ENCODE results near the gene TBXAS1. TPM values are rescaled to one million over a fixed set of nuclear protein-coding genes. Genes with fewer than 3 reads are reported as not detected.

Gene TBXAS1
- total RNA-seq, 2 donors from 2014 or later, result 19.3 to 44.1 TPM

GRCh38 chr7:139985811-139986210 lies 156.7 kb downstream of the TBXAS1 start:
- no peak overlapping the region for H3K4me3 ChIP-seq
- H3K27me3 ChIP-seq (replicated peaks; ENCODE audit: insufficient read depth), result no peaks in the 10 kb centered on the region
- H3K36me3 ChIP-seq, result no peaks in the 10 kb centered on the region
- TF ChIP-seq CTCF (IDR thresholded peaks at IDR 0.05), result no peak
- no peak for TF ChIP-seq POLR2AphosphoS5 (IDR thresholded peaks at IDR 0.05)
- TF ChIP-seq POLR2A (IDR thresholded peaks at IDR 0.05), result no peak
- no peaks in the 10 kb centered on the region for H3K4me1 ChIP-seq (replicated peaks)
- intact Hi-C loops (cut with DNase I), result no loop called here
- H3K27ac ChIP-seq, result no peak overlapping the region
- no peaks in the 10 kb centered on the region for H3K9me3 ChIP-seq
- DNase-seq (ENCODE audit: low spot score), result no peak
- WGBS, result 92% methylated on average over 10 of the region's 10 CpGs

GRCh38 chr7:139987691-139988516 lies 158.8 kb downstream of the TBXAS1 start:
- 79% methylated on average over 13 of the region's 13 CpGs for WGBS
- TF ChIP-seq CTCF (IDR thresholded peaks at IDR 0.05), result no peak
- TF ChIP-seq POLR2A (IDR thresholded peaks at IDR 0.05), result no peak
- TF ChIP-seq POLR2AphosphoS5 (IDR thresholded peaks at IDR 0.05), result no peak
- H3K9me3 ChIP-seq, result no peaks in the 10 kb centered on the region
- no peak for DNase-seq (ENCODE audit: low spot score)
- intact Hi-C loops (cut with DNase I), result no loop called here
- H3K36me3 ChIP-seq, result no peaks in the 10 kb centered on the region
- no peak overlapping the region for H3K4me3 ChIP-seq
- no peaks in the 10 kb centered on the region for H3K27me3 ChIP-seq (replicated peaks; ENCODE audit: insufficient read depth)
- no peak overlapping the region for H3K27ac ChIP-seq
- H3K4me1 ChIP-seq (replicated peaks), result no peaks in the 10 kb centered on the region

GRCh38 chr7:139989366-139990141 lies 160.5 kb downstream of the TBXAS1 start:
- no peaks in the 10 kb centered on the region for H3K9me3 ChIP-seq
- H3K27me3 ChIP-seq (replicated peaks; ENCODE audit: insufficient read depth), result no peaks in the 10 kb centered on the region
- no peak overlapping the region for H3K4me3 ChIP-seq
- H3K27ac ChIP-seq, result no peak overlapping the region
- H3K4me1 ChIP-seq (replicated peaks), result no peaks in the 10 kb centered on the region
- intact Hi-C loops (cut with DNase I), result no loop called here
- TF ChIP-seq CTCF (IDR thresholded peaks at IDR 0.05), result no peak
- TF ChIP-seq POLR2A (IDR thresholded peaks at IDR 0.05), result no peak
- no peak for TF ChIP-seq POLR2AphosphoS5 (IDR thresholded peaks at IDR 0.05)
- WGBS, result 88% methylated on average over 12 of the region's 12 CpGs
- no peak for DNase-seq (ENCODE audit: low spot score)
- H3K36me3 ChIP-seq, result no peaks in the 10 kb centered on the region

GRCh38 chr7:139990142-139990535 lies 161.1 kb downstream of the TBXAS1 start:
- Histone ChIP-seq H3K9me3 (no peaks in the 10 kb centered on the region), H3K4me1 (replicated peaks) (no peaks in the 10 kb centered on the region), H3K4me3 (no peak overlapping the region), H3K27me3 (replicated peaks; ENCODE audit: insufficient read depth) (no peaks in the 10 kb centered on the region), H3K36me3 (no peaks in the 10 kb centered on the region), H3K27ac (no peak overlapping the region)
- 83% methylated on average over 10 of the region's 10 CpGs for WGBS
- TF ChIP-seq POLR2A (IDR thresholded peaks at IDR 0.05) (no peak), POLR2AphosphoS5 (IDR thresholded peaks at IDR 0.05) (no peak), CTCF (IDR thresholded peaks at IDR 0.05) (no peak)
- DNase-seq (ENCODE audit: low spot score), result no peak
- intact Hi-C loops (cut with DNase I), result no loop called here
